Naive B cell (primary cell): ENCODE results near the gene OTOG. TPM values are rescaled to one million over a fixed set of nuclear protein-coding genes. Genes with fewer than 3 reads are reported as not detected.

Source experiments
- ATAC-seq, 2 donors: fragments of 150-1000 bp; cut with Tn5 transposase; 2 replicates each; pipeline ENCODE4 v1.10.0; 2021; ENCODE audit warnings: low read depth in 2 of 2, mild to moderate bottlenecking in 2 of 2, moderate library complexity in 2 of 2
- DNase-seq: peaks from one replicate; pipeline ENCODE4 v3.0.0; 2022
- H3K27ac Mint-ChIP-seq, 6 donors: one replicate each; pipeline ENCODE4 v1.8.0; 2020 to 2022; ENCODE audit warnings: mild to moderate bottlenecking in 6 of 6, mixed read lengths in 6 of 6, moderate library complexity in 5 of 6, inconsistent platforms in 2 of 6
- H3K27me3 Mint-ChIP-seq, 3 donors: one replicate each; pipeline ENCODE4 v1.8.0; 2021 to 2022; ENCODE audit warnings: mixed read lengths in 3 of 3, mild to moderate bottlenecking in 1 of 3
- H3K36me3 Mint-ChIP-seq, 2 donors: one replicate each; pipeline ENCODE4 v1.8.0; 2020 to 2022; ENCODE audit warnings: mixed read lengths in 2 of 2, inconsistent platforms in 1 of 2, mild to moderate bottlenecking in 1 of 2
- H3K4me1 Mint-ChIP-seq, 3 donors: one replicate each; pipeline ENCODE4 v1.8.0; 2020 to 2022; ENCODE audit warnings: mixed read lengths in 3 of 3, inconsistent platforms in 1 of 3, mild to moderate bottlenecking in 1 of 3, moderate library complexity in 1 of 3
- H3K4me3 Mint-ChIP-seq, 8 donors: one replicate each; pipeline ENCODE4 v1.8.0; 2020 to 2022; ENCODE audit warnings: mild to moderate bottlenecking in 8 of 8, mixed read lengths in 8 of 8, moderate library complexity in 8 of 8, inconsistent platforms in 2 of 8
- H3K9me3 Mint-ChIP-seq, 7 donors: one replicate each; pipeline ENCODE4 v1.8.0; 2020 to 2022; ENCODE audit warnings: mixed read lengths in 7 of 7, mild to moderate bottlenecking in 5 of 7, inconsistent platforms in 2 of 7, moderate library complexity in 1 of 7
- polyA plus RNA-seq, 6 donors: library from polyadenylated mRNA; unstranded; fragments of 300-500 nt; fragmentation: Illumina TruSeq; gene quantifications; one replicate each; pipeline ENCODE4 v1.2.3, GENCODE V29; 2021; ENCODE audit warnings: low read depth in 6 of 6

OTOG gene
- polyA plus RNA-seq, 6 donors from 2014 or later = not detected

- H3K36me3 Mint-ChIP-seq = no peaks in the 10 kb centered on the region
- no peak overlapping the region for H3K4me3 Mint-ChIP-seq
- DNase-seq (no peak), ATAC-seq (no peak)
- H3K9me3 Mint-ChIP-seq = no peaks in the 10 kb centered on the region
- H3K4me1 Mint-ChIP-seq = no peaks in the 10 kb centered on the region
- no peak overlapping the region for H3K27ac Mint-ChIP-seq
- H3K27me3 Mint-ChIP-seq = peaks cover 2 to 20% (median 18%) of the 10 kb centered on the region in 3 donors
Observed at GRCh38 chr11:17524221-17524620, 22.8 kb upstream of the OTOG start.

DNA sequence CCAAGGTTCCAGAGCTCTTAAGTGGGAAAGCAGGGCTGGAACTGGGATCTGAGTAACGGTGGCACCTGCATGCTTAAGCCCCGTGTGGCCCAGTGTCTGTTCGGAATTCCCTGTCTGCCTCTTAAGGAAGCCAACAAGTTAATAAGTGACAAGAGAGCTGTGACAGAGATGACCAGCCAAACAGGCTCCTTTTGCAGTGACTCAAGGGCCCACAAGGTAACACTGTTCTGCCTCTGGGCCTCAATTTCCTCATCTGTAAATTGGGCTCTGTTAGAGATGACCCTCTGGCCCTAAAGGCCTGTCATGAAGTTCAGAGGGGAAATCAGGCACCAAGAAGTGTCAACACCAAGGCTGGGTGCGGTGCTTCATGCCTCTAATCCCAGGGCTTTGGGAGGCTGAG is 21.5 kb upstream of the OTOG start:
- no peaks in the 10 kb centered on the region for H3K36me3 Mint-ChIP-seq

GRCh38 chr11:17526326-17526725 is 20.7 kb upstream of the OTOG start:
- Mint-ChIP-seq H3K4me3 (no peak overlapping the region), H3K4me1 (no peaks in the 10 kb centered on the region)
- ATAC-seq = no peak

More for the DNA sequence above, 21.5 kb upstream of the OTOG start:
- ATAC-seq (no peak), DNase-seq (no peak)
- H3K9me3 Mint-ChIP-seq = no peaks in the 10 kb centered on the region
- peaks cover 4 to 24% (median 18%) of the 10 kb centered on the region in 3 donors for H3K27me3 Mint-ChIP-seq
- H3K4me3 Mint-ChIP-seq = no peak overlapping the region
- no peak overlapping the region for H3K27ac Mint-ChIP-seq
- H3K4me1 Mint-ChIP-seq = no peaks in the 10 kb centered on the region

GRCh38 chr11:17526931-17527627 is 20.0 kb upstream of the OTOG start:
- peaks cover 4 to 25% (median 19%) of the 10 kb centered on the region in 3 donors for H3K27me3 Mint-ChIP-seq
- H3K36me3 Mint-ChIP-seq = no peaks in the 10 kb centered on the region
- no peaks in the 10 kb centered on the region for H3K4me1 Mint-ChIP-seq
- no peaks in the 10 kb centered on the region for H3K9me3 Mint-ChIP-seq
- no peak overlapping the region for H3K4me3 Mint-ChIP-seq
- ATAC-seq = no peak
- no peak for DNase-seq
- no peak overlapping the region for H3K27ac Mint-ChIP-seq

More at GRCh38 chr11:17526326-17526725, 20.7 kb upstream of the OTOG start:
- no peak overlapping the region for H3K27ac Mint-ChIP-seq
- no peaks in the 10 kb centered on the region for H3K36me3 Mint-ChIP-seq
- DNase-seq = no peak
- no peaks in the 10 kb centered on the region for H3K9me3 Mint-ChIP-seq
- peaks cover 4 to 19% (median 18%) of the 10 kb centered on the region in 3 donors for H3K27me3 Mint-ChIP-seq

DNA sequence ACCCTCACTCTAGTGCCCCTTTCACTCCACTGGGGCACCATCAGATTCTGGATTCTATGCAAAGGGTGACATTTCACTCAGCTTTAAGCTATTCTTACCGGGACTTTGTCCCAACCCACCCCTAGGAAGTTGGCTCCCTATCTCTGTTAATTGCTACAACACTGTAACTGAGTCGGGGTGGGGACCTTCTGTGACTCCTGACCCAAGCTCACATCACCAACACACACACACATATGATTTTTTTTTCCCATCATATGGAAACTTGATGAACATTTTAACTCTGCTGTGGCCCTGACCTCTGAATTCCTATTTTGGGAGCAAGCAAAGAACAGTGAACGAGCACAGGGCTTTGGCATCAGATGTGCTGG is 19.4 kb upstream of the OTOG start:
- ATAC-seq = no peak
- no peaks in the 10 kb centered on the region for H3K4me1 Mint-ChIP-seq
- H3K27me3 Mint-ChIP-seq = peaks cover 4 to 30% (median 19%) of the 10 kb centered on the region in 3 donors

GRCh38 chr11:17528181-17528691 is 18.8 kb upstream of the OTOG start:
- peak; percentile 11 for DNase-seq
- H3K36me3 Mint-ChIP-seq = no peaks in the 10 kb centered on the region
- H3K4me3 Mint-ChIP-seq = no peak overlapping the region
- no peaks in the 10 kb centered on the region for H3K9me3 Mint-ChIP-seq
- peak in 1 of 2 donors; percentile 36 for ATAC-seq
- H3K27me3 Mint-ChIP-seq = peaks cover 4 to 33% (median 19%) of the 10 kb centered on the region in 3 donors
- no peak overlapping the region for H3K27ac Mint-ChIP-seq
- H3K4me1 Mint-ChIP-seq = no peaks in the 10 kb centered on the region

More for the DNA sequence above, 19.4 kb upstream of the OTOG start:
- no peak for DNase-seq
- no peak overlapping the region for H3K4me3 Mint-ChIP-seq
- no peak overlapping the region for H3K27ac Mint-ChIP-seq
- H3K9me3 Mint-ChIP-seq = no peaks in the 10 kb centered on the region
- no peaks in the 10 kb centered on the region for H3K36me3 Mint-ChIP-seq

- H3K36me3 Mint-ChIP-seq = no peaks in the 10 kb centered on the region
- no peak for DNase-seq
- H3K27ac Mint-ChIP-seq = no peak overlapping the region
- peak overlapping the region in 1 of 8 donors; percentile 8 for H3K4me3 Mint-ChIP-seq
- H3K27me3 Mint-ChIP-seq = peaks cover 4 to 33% (median 19%) of the 10 kb centered on the region in 3 donors
- H3K9me3 Mint-ChIP-seq = no peaks in the 10 kb centered on the region
- no peak for ATAC-seq
- H3K4me1 Mint-ChIP-seq = no peaks in the 10 kb centered on the region
Observed at GRCh38 chr11:17528906-17529843, 17.9 kb upstream of the OTOG start.

DNA sequence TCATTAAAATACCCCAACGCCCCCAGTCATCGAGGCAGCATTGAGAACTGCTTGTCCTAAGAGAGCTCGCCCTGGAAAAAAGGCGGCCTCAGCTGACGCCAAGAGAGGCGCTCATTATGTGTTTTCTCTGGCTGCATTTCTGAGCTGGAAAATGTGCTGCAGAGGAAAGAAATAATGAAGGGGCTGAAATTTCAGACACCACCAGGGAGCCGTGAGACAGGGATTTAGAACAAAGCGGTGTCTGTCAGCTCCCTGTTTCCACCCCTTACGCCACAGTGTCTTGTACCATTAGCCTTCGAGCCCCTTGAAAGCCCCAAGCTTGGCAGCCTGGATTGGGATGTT is 17.2 kb upstream of the OTOG start:
- Mint-ChIP-seq H3K9me3 (no peaks in the 10 kb centered on the region), H3K4me1 (no peaks in the 10 kb centered on the region), H3K4me3 (no peak overlapping the region), H3K36me3 (no peaks in the 10 kb centered on the region), H3K27ac (no peak overlapping the region), H3K27me3 (peaks cover 4 to 27% (median 19%) of the 10 kb centered on the region in 3 donors)
- no peak for ATAC-seq
- no peak for DNase-seq

DNA sequence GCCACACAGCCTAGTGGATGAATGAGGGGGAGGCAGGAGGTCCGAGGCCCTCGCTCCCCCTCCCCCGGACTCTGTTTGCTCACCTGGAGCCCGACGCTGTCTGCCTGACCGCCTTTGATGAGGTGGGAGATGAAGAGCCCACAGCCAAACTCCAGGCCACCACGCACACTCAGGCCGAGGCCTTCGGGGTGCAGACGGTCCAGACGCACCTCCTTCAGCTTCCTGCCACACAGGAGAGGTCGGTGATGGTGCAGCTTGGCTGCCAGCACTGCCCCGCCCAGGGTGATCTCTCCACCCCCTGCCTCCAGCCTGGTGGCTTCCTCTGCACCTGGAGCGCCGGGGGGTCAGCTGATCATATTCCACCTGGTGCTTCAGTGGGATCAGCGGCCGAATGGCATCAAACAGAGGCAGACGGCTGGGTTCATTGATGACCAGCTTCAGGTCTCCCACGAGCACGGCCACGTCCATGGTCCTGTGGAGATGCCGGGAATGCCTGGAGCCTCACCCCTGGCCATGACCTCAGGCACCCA is 15.9 kb upstream of the OTOG start:
- no peak for ATAC-seq
- H3K4me3 Mint-ChIP-seq = no peak overlapping the region
- no peaks in the 10 kb centered on the region for H3K4me1 Mint-ChIP-seq
- no peak for DNase-seq
- no peak overlapping the region for H3K27ac Mint-ChIP-seq
- H3K27me3 Mint-ChIP-seq = peaks cover 4 to 20% (median 16%) of the 10 kb centered on the region in 3 donors
- no peaks in the 10 kb centered on the region for H3K36me3 Mint-ChIP-seq
- H3K9me3 Mint-ChIP-seq = no peaks in the 10 kb centered on the region

GRCh38 chr11:17531636-17532113 is 15.4 kb upstream of the OTOG start:
- peaks cover 4 to 16% (median 11%) of the 10 kb centered on the region in 3 donors for H3K27me3 Mint-ChIP-seq
- DNase-seq (no peak), ATAC-seq (no peak)
- H3K27ac Mint-ChIP-seq = no peak overlapping the region
- no peak overlapping the region for H3K4me3 Mint-ChIP-seq
- no peaks in the 10 kb centered on the region for H3K36me3 Mint-ChIP-seq
- H3K9me3 Mint-ChIP-seq = no peaks in the 10 kb centered on the region
- H3K4me1 Mint-ChIP-seq = no peaks in the 10 kb centered on the region

DNA sequence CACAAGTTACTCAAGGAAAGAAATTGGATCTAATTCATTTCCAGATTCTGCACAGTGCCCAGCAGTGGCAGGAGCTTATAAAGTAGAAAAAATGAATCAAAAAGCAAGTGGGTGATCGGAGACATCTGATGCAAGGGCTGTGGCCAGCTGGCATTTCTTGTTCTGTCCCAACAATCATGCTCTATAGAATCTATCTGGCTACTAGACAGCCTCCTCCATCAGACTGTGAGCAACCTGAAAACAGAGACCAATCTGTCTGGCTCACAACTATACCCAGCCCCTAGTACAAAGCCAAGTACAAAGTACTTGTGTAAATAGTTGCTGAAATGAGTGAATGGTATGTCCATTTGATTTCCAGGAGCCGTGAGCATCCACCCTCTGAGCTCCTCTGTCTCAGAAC is 14.3 kb upstream of the OTOG start:
- no peak for DNase-seq
- no peak overlapping the region for H3K27ac Mint-ChIP-seq
- H3K27me3 Mint-ChIP-seq = peaks cover 4 to 16% (median 10%) of the 10 kb centered on the region in 3 donors
- H3K36me3 Mint-ChIP-seq = no peaks in the 10 kb centered on the region
- no peaks in the 10 kb centered on the region for H3K9me3 Mint-ChIP-seq
- no peaks in the 10 kb centered on the region for H3K4me1 Mint-ChIP-seq
- no peak overlapping the region for H3K4me3 Mint-ChIP-seq
- ATAC-seq = no peak

- Mint-ChIP-seq H3K36me3 (no peaks in the 10 kb centered on the region), H3K9me3 (no peaks in the 10 kb centered on the region), H3K4me1 (no peaks in the 10 kb centered on the region), H3K27me3 (peaks cover 4 to 16% (median 5%) of the 10 kb centered on the region in 3 donors), H3K4me3 (no peak overlapping the region), H3K27ac (no peak overlapping the region)
- ATAC-seq (no peak), DNase-seq (no peak)
Observed at GRCh38 chr11:17533341-17533740, 13.7 kb upstream of the OTOG start.

DNA sequence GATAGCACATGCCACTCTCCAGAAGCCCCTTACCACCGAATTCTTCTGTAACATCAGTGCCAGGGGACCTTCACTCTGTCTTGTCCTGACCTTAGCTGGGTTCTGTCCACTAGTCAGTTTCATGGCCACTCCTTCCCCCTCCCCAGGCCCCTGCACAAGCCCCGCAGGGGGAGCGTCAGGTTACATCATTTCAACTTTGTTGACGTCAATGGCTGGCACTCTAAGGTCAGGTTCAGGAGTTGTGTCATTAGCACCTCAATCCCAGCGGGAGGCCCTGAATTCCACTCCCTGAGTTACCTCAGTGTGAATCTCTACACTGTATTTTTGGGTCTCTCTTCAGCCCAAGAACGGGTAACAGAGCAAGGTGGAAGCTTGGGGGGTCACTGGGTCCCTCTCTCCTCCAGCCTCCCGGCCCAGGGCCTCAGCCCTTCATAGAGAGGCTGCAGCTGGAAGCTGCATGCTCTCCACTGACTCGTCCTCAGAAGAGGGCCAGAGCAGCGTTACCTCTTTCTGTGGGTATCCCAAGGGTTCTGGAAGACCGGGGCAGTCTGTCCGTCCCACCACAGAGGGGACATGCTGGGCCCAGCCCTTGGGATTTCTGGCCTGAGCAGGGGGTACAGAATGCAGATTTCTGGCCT is 13.2 kb upstream of the OTOG start:
- DNase-seq (no peak), ATAC-seq (no peak)
- peaks cover 4 to 16% (median 5%) of the 10 kb centered on the region in 3 donors for H3K27me3 Mint-ChIP-seq
- no peak overlapping the region for H3K27ac Mint-ChIP-seq
- H3K4me1 Mint-ChIP-seq = no peaks in the 10 kb centered on the region
- no peaks in the 10 kb centered on the region for H3K9me3 Mint-ChIP-seq
- H3K36me3 Mint-ChIP-seq = no peaks in the 10 kb centered on the region
- no peak overlapping the region for H3K4me3 Mint-ChIP-seq
